ENCODE data around the gene E2F8. TPM values are rescaled to one million over a fixed set of nuclear protein-coding genes. Genes with fewer than 3 reads are reported as not detected.

E2F8 gene
- total RNA-seq, 1 experiment from 2014 or later = 18.4 TPM

DNA sequence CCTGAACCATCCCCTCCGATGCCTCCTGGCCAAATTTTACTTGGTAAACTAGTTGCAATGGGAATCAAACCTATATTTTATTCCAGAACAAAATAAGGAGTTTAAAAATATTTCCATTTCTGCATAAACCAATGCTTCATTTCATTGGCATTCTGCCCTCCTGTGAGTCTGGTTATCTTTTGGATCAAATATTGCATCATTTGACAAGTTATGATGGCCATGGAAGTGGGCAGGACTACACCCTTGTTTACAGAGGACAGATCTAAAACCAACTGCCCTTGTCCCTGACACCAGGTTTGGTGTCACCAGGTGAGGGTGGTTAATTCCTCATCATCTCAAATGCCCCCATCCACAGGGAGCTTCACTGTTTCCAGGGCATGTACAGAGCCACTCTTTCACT lies 28.2 kb upstream of the E2F8 start:
- H3K9ac ChIP-seq (ENCODE audit: low read length) = no peak overlapping the region
- CTCF ChIA-PET = no interaction called here

More for the DNA sequence above, 28.2 kb upstream of the E2F8 start:
- Histone ChIP-seq H3K9me2 (ENCODE audit: insufficient read depth) (no peaks in the 10 kb centered on the region), H3K9me3 (ENCODE audit: control insufficient read depth in 1 of 2, insufficient read depth in 1 of 2, low read depth in 1 of 2, low read length in 2 of 2) (no peaks in the 10 kb centered on the region), H3K79me2 (ENCODE audit: insufficient read depth, low read length) (no peaks in the 10 kb centered on the region), H3K4me1 (ENCODE audit: control insufficient read depth in 1 of 2, insufficient read depth in 2 of 2, low read length in 2 of 2) (no peaks in the 10 kb centered on the region), H3K4me3 (replicated peaks in 1 of 2; ENCODE audit: low read depth in 1 of 2, low read length in 2 of 2) (no peak overlapping the region), H3K27me3 (ENCODE audit: insufficient read depth, low read length) (peaks cover 14% of the 10 kb centered on the region; the same call in 1 of the 2 replicates), H3K27ac (ENCODE audit: low read depth, low read length) (no peak overlapping the region), H3K36me3 (ENCODE audit: control insufficient read depth in 1 of 2, insufficient read depth in 2 of 2, low read length in 2 of 2) (no peaks in the 10 kb centered on the region), H3K4me2 (ENCODE audit: low read length) (no peak overlapping the region), H2AFZ (ENCODE audit: low read depth, low read length, poor library complexity, severe bottlenecking) (no peak overlapping the region), H4K20me1 (ENCODE audit: insufficient read depth) (no peaks in the 10 kb centered on the region)
- POLR2A ChIA-PET = no interaction called here
- ATAC-seq = no peak
- DNase-seq (ENCODE audit: low read depth, low spot score) = no peak
- RAD21 ChIA-PET (ENCODE audit: low non-redundant PET in 1 of 2, low total read pairs in 2 of 2, uncharacterized antibody in 2 of 2, unreplicated experiment in 2 of 2) = no interaction called here
- no TSS peak for BruUV-seq (replicated peaks)
- intact Hi-C loops (cut with micrococcal nuclease) = no loop called here
- TF ChIP-seq TCF7L2 (IDR thresholded peaks at IDR 0.05; ENCODE audit: borderline replicate concordance, extremely low read depth, insufficient read depth, insufficient read length) = no peak
- TF ChIP-seq MAX (IDR thresholded peaks at IDR 0.05) = no peak
- no peak for TF ChIP-seq EZH2 (IDR thresholded peaks at IDR 0.05)
- TF ChIP-seq, protein P1, sequence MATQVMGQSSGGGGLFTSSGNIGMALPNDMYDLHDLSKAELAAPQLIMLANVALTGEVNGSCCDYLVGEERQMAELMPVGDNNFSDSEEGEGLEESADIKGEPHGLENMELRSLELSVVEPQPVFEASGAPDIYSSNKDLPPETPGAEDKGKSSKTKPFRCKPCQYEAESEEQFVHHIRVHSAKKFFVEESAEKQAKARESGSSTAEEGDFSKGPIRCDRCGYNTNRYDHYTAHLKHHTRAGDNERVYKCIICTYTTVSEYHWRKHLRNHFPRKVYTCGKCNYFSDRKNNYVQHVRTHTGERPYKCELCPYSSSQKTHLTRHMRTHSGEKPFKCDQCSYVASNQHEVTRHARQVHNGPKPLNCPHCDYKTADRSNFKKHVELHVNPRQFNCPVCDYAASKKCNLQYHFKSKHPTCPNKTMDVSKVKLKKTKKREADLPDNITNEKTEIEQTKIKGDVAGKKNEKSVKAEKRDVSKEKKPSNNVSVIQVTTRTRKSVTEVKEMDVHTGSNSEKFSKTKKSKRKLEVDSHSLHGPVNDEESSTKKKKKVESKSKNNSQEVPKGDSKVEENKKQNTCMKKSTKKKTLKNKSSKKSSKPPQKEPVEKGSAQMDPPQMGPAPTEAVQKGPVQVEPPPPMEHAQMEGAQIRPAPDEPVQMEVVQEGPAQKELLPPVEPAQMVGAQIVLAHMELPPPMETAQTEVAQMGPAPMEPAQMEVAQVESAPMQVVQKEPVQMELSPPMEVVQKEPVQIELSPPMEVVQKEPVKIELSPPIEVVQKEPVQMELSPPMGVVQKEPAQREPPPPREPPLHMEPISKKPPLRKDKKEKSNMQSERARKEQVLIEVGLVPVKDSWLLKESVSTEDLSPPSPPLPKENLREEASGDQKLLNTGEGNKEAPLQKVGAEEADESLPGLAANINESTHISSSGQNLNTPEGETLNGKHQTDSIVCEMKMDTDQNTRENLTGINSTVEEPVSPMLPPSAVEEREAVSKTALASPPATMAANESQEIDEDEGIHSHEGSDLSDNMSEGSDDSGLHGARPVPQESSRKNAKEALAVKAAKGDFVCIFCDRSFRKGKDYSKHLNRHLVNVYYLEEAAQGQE (IDR thresholded peaks at IDR 0.05; ENCODE audit: low read depth) = no peak
- TF ChIP-seq SP1 (IDR thresholded peaks at IDR 0.05; ENCODE audit: low read depth) = no peak
- TF ChIP-seq POLR2A (IDR thresholded peaks at IDR 0.05; ENCODE audit: borderline replicate concordance, extremely low read depth, insufficient read depth, insufficient read length) = no peak
- no peak for TF ChIP-seq CBX3 (IDR thresholded peaks at IDR 0.05; ENCODE audit: low read depth)
- no peak for TF ChIP-seq SRF (IDR thresholded peaks at IDR 0.05; ENCODE audit: low read depth)
- TF ChIP-seq SIN3A (IDR thresholded peaks at IDR 0.05; ENCODE audit: low read depth) = no peak
- TF ChIP-seq EZH2phosphoT487 (IDR thresholded peaks at IDR 0.05; ENCODE audit: borderline replicate concordance) = no peak
- no peak for TF ChIP-seq ZBTB33 (IDR thresholded peaks at IDR 0.05; ENCODE audit: extremely low read depth, insufficient replicate concordance, low read length)

All from HCT116 (cell line).